Ovary (tissue), 9 donors: ENCODE data around the gene EPB41L1. TPM values are rescaled to one million over a fixed set of nuclear protein-coding genes. Genes with fewer than 3 reads are reported as not detected.

Experiments
- DNase-seq, 5 donors: peaks; one replicate each; pipeline ENCODE4 v3.0.0-alpha.2; 2019 to 2020
- H3K27ac ChIP-seq, 2 donors: fragments of 200-600 bp; one replicate each; pipeline versions ENCODE4 v1.5.1 to v1.8.0; 2019 to 2022
- H3K27me3 ChIP-seq: fragments of 200-600 bp; one replicate; pipeline ENCODE4 v1.8.0; 2022
- H3K36me3 ChIP-seq: fragments of 200-600 bp; sonication (generic); one replicate; pipeline ENCODE4 v1.5.1; 2019
- H3K4me1 ChIP-seq: one replicate; pipeline ENCODE4 v1.8.1; 2013; ENCODE audit warnings: mild to moderate bottlenecking, moderate library complexity; ENCODE audit not compliant: insufficient read depth
- H3K4me3 ChIP-seq: fragments of 200-600 bp; sonication (generic); one replicate; pipeline ENCODE4 v1.5.1; 2017
- H3K9me3 ChIP-seq, 2 donors: fragments of 200-600 bp in 1 of 2; sonication (generic) in 1 of 2; one replicate each; pipeline versions ENCODE4 v1.5.1 to v1.8.1; 2013 to 2019; ENCODE audit warnings: mild to moderate bottlenecking in 1 of 2, moderate library complexity in 1 of 2
- CTCF ChIP-seq, 3 donors: fragments of 450-650 bp in 2 of 3; fragments of 200-600 bp in 1 of 3; IDR thresholded peaks; one replicate each; pipeline versions ENCODE4 v1.5.1 to v1.8.0; 2016 to 2022; ENCODE audit warnings: antibody characterized with exemption in 3 of 3, mild to moderate bottlenecking in 1 of 3
- EP300 ChIP-seq: sonication (generic); formaldehyde crosslinking; IDR thresholded peaks from one replicate; pipeline ENCODE4 v1.6.1; 2017; ENCODE audit warnings: antibody characterized with exemption
- POLR2A ChIP-seq: fragments of 450-650 bp; IDR thresholded peaks from one replicate; pipeline ENCODE4 v1.6.1; 2017; ENCODE audit warnings: antibody characterized with exemption, mild to moderate bottlenecking, moderate library complexity
- WGBS, 3 donors: extraction: QIAGEN DNeasy Blood & Tissue Kit in 1 of 3; methylation state at CpG; one replicate each; pipeline versions ENCODE4 v1.1.5 to v1.1.7; 2013 to 2017; 5-methylcytosine and 5-hydroxymethylcytosine counted together
- intact Hi-C, 4 donors: fragments of 100-400 bp; cut with DNase I; formaldehyde crosslinking; loops; one replicate each; pipeline versions ENCODE4 v1.11.0 to v1.15.1; 2022 to 2023
- polyA plus RNA-seq, 2 donors: library from polyadenylated mRNA; stranded (reverse); fragments of 200-250 nt in 1 of 2; fragments of 350-450 nt in 1 of 2; fragmentation: Illumina TruSeq in 1 of 2; extraction: RNeasy Lipid Tissue Mini Kit (QIAGEN cat#74804) in 1 of 2; gene quantifications; one replicate each; pipeline ENCODE4 v1.2.3, GENCODE V29; 2013 to 2014
- total RNA-seq, 7 donors: library from RNA; depleted of rRNA in 2 of 7; stranded (reverse); fragments of >200 nt in 2 of 7; fragmentation: NEBNext Ultra II Directional in 3 of 7; extraction: Animal tissue kit (Norgen Biotek cat#: 25700) in 3 of 7; gene quantifications; one replicate each; pipeline versions ENCODE4 v1.1.0 to v1.2.4, GENCODE V29; 2016 to 2023
- donor health status: DM: no; HTN: no; CAD: no; lungs with moderate emphysema.
- donor health status: DM: no; HTN: no; CAD: no.
- donor health status: Bipolar disorder and iron deficiency.
- donor health status: DM: yes; HTN: yes; CAD: no.
- donor health status: DM: no; HTN: no; CAD: no.
- donor health status: DM: yes; HTN: yes; CAD: no.

Gene EPB41L1
- total and polyA plus RNA-seq, 9 donors: 23.4 to 207 (median 63.2) TPM

- peaks cover 3% of the 10 kb centered on the region for H3K4me1 ChIP-seq
- DNase-seq: peak in 1 of 5 donors; percentile 34
- no peak overlapping the region for H3K4me3 ChIP-seq
- H3K9me3 ChIP-seq: no peaks in the 10 kb centered on the region
- H3K27ac ChIP-seq: no peak overlapping the region
- H3K27me3 ChIP-seq: no peaks in the 10 kb centered on the region
- intact Hi-C loops: no loop called here
- 31 to 44% (median 39%) methylated on average over 14 of the region's 14 CpGs for WGBS, 3 donors
- no peak for TF ChIP-seq POLR2A
- TF ChIP-seq CTCF (IDR thresholded peaks at IDR 0.05): no peak
- TF ChIP-seq EP300: no peak
- no peaks in the 10 kb centered on the region for H3K36me3 ChIP-seq
Observed at GRCh38 chr20:36162272-36162966, 7.9 kb downstream of the EPB41L1 start.

- Histone ChIP-seq H3K27me3 (no peaks in the 10 kb centered on the region), H3K27ac (no peak overlapping the region), H3K9me3 (no peaks in the 10 kb centered on the region), H3K4me3 (no peak overlapping the region), H3K4me1 (peaks cover 2% of the 10 kb centered on the region), H3K36me3 (no peaks in the 10 kb centered on the region)
- no peak for DNase-seq
- TF ChIP-seq EP300 (no peak), POLR2A (no peak), CTCF (IDR thresholded peaks at IDR 0.05) (no peak)
- intact Hi-C loops: no loop called here
- WGBS, 3 donors: 80 to 93% (median 86%) methylated on average over 4 of the region's 4 CpGs
Observed at GRCh38 chr20:36167902-36168503, 13.5 kb downstream of the EPB41L1 start.

- intact Hi-C loops: no loop called here
- no peaks in the 10 kb centered on the region for H3K27me3 ChIP-seq
- no peak overlapping the region for H3K27ac ChIP-seq
- TF ChIP-seq POLR2A (no peak), CTCF (IDR thresholded peaks at IDR 0.05) (no peak), EP300 (no peak)
- no peak for DNase-seq
- H3K36me3 ChIP-seq: no peaks in the 10 kb centered on the region
- WGBS, 3 donors: 79 to 81% (median 81%) methylated on average over 10 of the region's 10 CpGs
- H3K9me3 ChIP-seq: no peaks in the 10 kb centered on the region
- H3K4me1 ChIP-seq: peaks cover 2% of the 10 kb centered on the region
- no peak overlapping the region for H3K4me3 ChIP-seq
Observed at GRCh38 chr20:36170542-36171215, 16.1 kb downstream of the EPB41L1 start.

GRCh38 chr20:36173451-36173933, 19.0 kb downstream of the EPB41L1 start:
- no peak overlapping the region for H3K4me3 ChIP-seq
- H3K27ac ChIP-seq: no peak overlapping the region
- H3K27me3 ChIP-seq: no peaks in the 10 kb centered on the region
- no peaks in the 10 kb centered on the region for H3K9me3 ChIP-seq
- 60 to 68% (median 63%) methylated on average over 11 of the region's 11 CpGs for WGBS, 3 donors
- no peaks in the 10 kb centered on the region for H3K36me3 ChIP-seq
- intact Hi-C loops: no loop called here
- no peak for TF ChIP-seq POLR2A
- TF ChIP-seq EP300: no peak
- no peak for TF ChIP-seq CTCF (IDR thresholded peaks at IDR 0.05)
- H3K4me1 ChIP-seq: peaks cover 2% of the 10 kb centered on the region
- no peak for DNase-seq
